GM12878 (cell line): ENCODE results near the gene ADGRL3. TPM values are rescaled to one million over a fixed set of nuclear protein-coding genes. Genes with fewer than 3 reads are reported as not detected.

Experiments
- ATAC-seq: fragments of 200-7000 bp; cut with Tn5 transposase; 3 replicates; pipeline ENCODE4 v1.9.1; 2020; ENCODE audit warnings: mild to moderate bottlenecking, moderate library complexity
- BruUV-seq: library from RNA; stranded (reverse); fragments of 400-500 nt; replicated peaks from 2 replicates; lab custom pipeline; 2021; lab: Mats Ljungman, UMichigan
- CTCF ChIA-PET: fragments of 300-600 bp; sonication (Branson Sonifier 250); formaldehyde crosslinking; extraction: SDS; loops from one replicate; lab custom pipeline; 2021; ENCODE audit warnings: inconsistent platforms; lab: Yijun Ruan, JAX
- POLR2A ChIA-PET: fragments of 350-600 bp; formaldehyde crosslinking; extraction: SDS; loops from one replicate; lab custom pipeline; 2021; ENCODE audit warnings: inconsistent platforms; lab: Charles Lee
- RAD21 ChIA-PET: fragments of 300-600 bp; sonication (Branson Sonifier 250); formaldehyde crosslinking; loops from one replicate; lab custom pipeline; 2023; ENCODE audit warnings: antibody characterized with exemption; ENCODE audit not compliant: unreplicated experiment; lab: Charles Lee
- SMC1A ChIA-PET: fragments of 300-600 bp; sonication (Branson Sonifier 250); formaldehyde crosslinking; loops from one replicate; lab custom pipeline; 2023; ENCODE audit not compliant: unreplicated experiment, uncharacterized antibody; lab: Charles Lee
- DNase-seq: peaks from one replicate; pipeline ENCODE4 v3.0.0-alpha.2; 2011; ENCODE audit warnings: low read depth, low spot score
- FAIRE-seq: peaks from 3 replicates; lab custom pipeline; 2011; peaks lifted over from hg19 to GRCh38; lab: Jason Lieb, UNC
- H2AFZ ChIP-seq: 2 replicates; pipeline ENCODE4 v1.6.0; 2011; ENCODE audit warnings: low read depth, low read length, control low read depth; ENCODE audit not compliant: control insufficient read depth
- H3K27ac ChIP-seq: 2 replicates; pipeline ENCODE4 v1.5.1; 2011; ENCODE audit warnings: control low read depth; ENCODE audit not compliant: control insufficient read depth, insufficient read depth
- H3K27me3 ChIP-seq, 2 experiments: replicated peaks in 1 of 2; 2 replicates each; pipeline versions ENCODE4 v1.6.0 to v1.6.1; 2011; ENCODE audit warnings: low read length in 1 of 2; ENCODE audit not compliant: control insufficient read depth in 2 of 2, insufficient read depth in 2 of 2
- H3K36me3 ChIP-seq, 2 experiments: 2 replicates each; pipeline ENCODE4 v1.5.1; 2011; ENCODE audit warnings: low read length in 1 of 2; ENCODE audit not compliant: control insufficient read depth in 2 of 2, insufficient read depth in 2 of 2
- H3K4me1 ChIP-seq: 2 replicates; pipeline ENCODE4 v1.6.1; 2011; ENCODE audit warnings: mild to moderate bottlenecking, low read length, moderate library complexity, mixed read lengths; ENCODE audit not compliant: control insufficient read depth, insufficient read depth
- H3K4me2 ChIP-seq: 2 replicates; pipeline ENCODE4 v1.6.0; 2011; ENCODE audit warnings: control low read depth; ENCODE audit not compliant: control insufficient read depth, insufficient read depth
- H3K4me3 ChIP-seq: fragments of 200-600 bp; sonication (generic); 2 replicates; pipeline ENCODE4 v1.5.1; 2016
- H3K79me2 ChIP-seq: 2 replicates; pipeline ENCODE4 v1.6.0; 2011; ENCODE audit warnings: low read length; ENCODE audit not compliant: control insufficient read depth, insufficient read depth
- H3K9ac ChIP-seq: 2 replicates; pipeline ENCODE4 v1.8.0; 2011; ENCODE audit warnings: low read length, control low read depth, mixed read lengths; ENCODE audit not compliant: control insufficient read depth, insufficient read depth
- H3K9me3 ChIP-seq: replicated peaks from 3 replicates; pipeline ENCODE4 v1.5.1; 2011; ENCODE audit warnings: mild to moderate bottlenecking, low read length; ENCODE audit not compliant: control insufficient read depth, insufficient read depth
- H4K20me1 ChIP-seq: 2 replicates; pipeline ENCODE4 v1.6.0; 2011; ENCODE audit not compliant: control insufficient read depth, insufficient read depth
- EP300 ChIP-seq, 2 experiments: fragments of 150-350 bp in 1 of 2; IDR thresholded peaks; 2 replicates each; pipeline ENCODE4 v1.6.1; 2011 to 2012; ENCODE audit warnings: low read depth in 2 of 2, low read length in 2 of 2, borderline replicate concordance in 1 of 2, improper control_type of control experiment in 1 of 2, inconsistent platforms in 1 of 2; ENCODE audit not compliant: control insufficient read depth in 1 of 2
- GABPA ChIP-seq: IDR thresholded peaks from 2 replicates; pipeline ENCODE4 v1.6.1; 2014; ENCODE audit warnings: antibody characterized with exemption, low read depth, mild to moderate bottlenecking, inconsistent platforms
- JUND ChIP-seq: IDR thresholded peaks from 2 replicates; pipeline ENCODE4 v1.6.1; 2012; ENCODE audit warnings: low read depth, mild to moderate bottlenecking, low read length, improper control_type of control experiment, moderate library complexity
- POLR2AphosphoS5 ChIP-seq: IDR thresholded peaks from 2 replicates; pipeline ENCODE4 v1.6.1; 2011; ENCODE audit warnings: mild to moderate bottlenecking, low read length, inconsistent platforms
- RELA ChIP-seq: fragments of 450-650 bp; IDR thresholded peaks from 2 replicates; pipeline ENCODE4 v1.8.0; 2014; ENCODE audit warnings: borderline replicate concordance; ENCODE audit not compliant: partially characterized antibody
- STAT1 ChIP-seq: fragments of 450-650 bp; conservative IDR thresholded peaks from 2 replicates; pipeline ENCODE4 v1.6.1; 2014; ENCODE audit warnings: antibody characterized with exemption, mild to moderate bottlenecking
- STAT3 ChIP-seq: IDR thresholded peaks from 2 replicates; pipeline ENCODE4 v1.6.1; 2011; ENCODE audit warnings: low read depth, low read length, improper control_type of control experiment
- ZBED1 ChIP-seq: IDR thresholded peaks from 2 replicates; pipeline ENCODE4 v1.6.1; 2016; ENCODE audit warnings: borderline replicate concordance
- in situ Hi-C: fragments of 300-500 bp; cut with MboI; formaldehyde crosslinking; loops from 9 replicates; pipeline ENCODE4 v1.14.3; 2018; ENCODE audit warnings: mixed read lengths
- intact Hi-C: fragments of 100-400 bp; cut with micrococcal nuclease; formaldehyde crosslinking; loops from one replicate; pipeline ENCODE4 v1.14.2; 2022; ENCODE audit not compliant: unreplicated experiment
- polyA plus RNA-seq, 11 experiments: library from polyadenylated mRNA; depleted of rRNA in 4 of 11; unstranded in 6 of 11; stranded (reverse) in 5 of 11; fragments of >200 nt; fragmentation: Nextera tagmentation in 4 of 11; fragmentation: Illumina TruSeq in 1 of 11; extraction: Ambion mirVana in 4 of 11; extraction: Trizol in 1 of 11; gene quantifications; 1 replicate in 1 of 11; 2 replicates in 10 of 11; pipeline versions ENCODE4 v1.2.1 to v1.2.3, GENCODE V29; 2011 to 2016; ENCODE audit warnings: inconsistent platforms in 2 of 11, missing spikeins in 2 of 11, low read depth in 1 of 11
- total RNA-seq, 4 experiments: library from RNA; depleted of rRNA in 3 of 4; stranded (reverse); fragments of >200 nt in 3 of 4; fragmentation: Illumina TruSeq in 1 of 4; extraction: Trizol in 1 of 4; gene quantifications; 2 replicates each; pipeline versions ENCODE4 v1.2.1 to v1.2.3, GENCODE V29; 2013 to 2021
- TF ChIP-seq, protein P1 (sequence below): fragments of 450-650 bp; IDR thresholded peaks from 2 replicates; pipeline ENCODE4 v1.6.1; 2018; ENCODE audit warnings: mild to moderate bottlenecking, low read depth, moderate library complexity; ENCODE audit not compliant: partially characterized antibody
- TF ChIP-seq, protein P2 (sequence below): fragments of 450-650 bp; IDR thresholded peaks from 2 replicates; pipeline ENCODE4 v1.6.1; 2017; ENCODE audit warnings: mild to moderate bottlenecking, moderate library complexity
- TF ChIP-seq, protein P3 (sequence below): fragments of 450-650 bp; formaldehyde crosslinking; IDR thresholded peaks from 2 replicates; pipeline ENCODE4 v1.4.0; 2022; ENCODE audit warnings: mild to moderate bottlenecking, moderate library complexity
- TF ChIP-seq, protein P4 (sequence below): fragments of 450-650 bp; IDR thresholded peaks from 2 replicates; pipeline ENCODE4 v1.6.1; 2016; ENCODE audit warnings: mild to moderate bottlenecking

Gene ADGRL3
- total and polyA plus RNA-seq, 10 of the 15 experiments (the other 5 are each of a cell fraction or from before 2014, with no cell fraction given) = 1.1 TPM; not detected in 9

DNA sequence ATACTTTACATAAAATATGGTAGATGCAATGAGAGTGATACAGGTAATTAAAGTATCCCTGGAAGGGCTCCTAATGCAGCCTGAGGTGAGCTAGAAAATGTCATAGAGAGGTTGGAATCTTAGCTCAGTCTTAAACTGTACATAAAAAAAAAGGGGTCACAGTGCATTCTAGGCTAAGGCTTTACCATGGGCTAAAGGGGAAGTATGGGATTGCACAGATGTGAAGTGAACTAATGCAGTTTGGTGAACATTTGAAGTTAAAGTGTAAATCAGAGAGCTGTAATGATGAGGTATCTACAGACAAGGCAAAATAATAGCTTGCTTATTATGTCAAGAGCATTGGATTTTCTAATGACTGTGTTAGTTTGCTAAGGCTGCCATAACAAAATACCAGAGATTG, 405.9 kb downstream of the ADGRL3 start (continued):
- TF ChIP-seq, protein P1, sequence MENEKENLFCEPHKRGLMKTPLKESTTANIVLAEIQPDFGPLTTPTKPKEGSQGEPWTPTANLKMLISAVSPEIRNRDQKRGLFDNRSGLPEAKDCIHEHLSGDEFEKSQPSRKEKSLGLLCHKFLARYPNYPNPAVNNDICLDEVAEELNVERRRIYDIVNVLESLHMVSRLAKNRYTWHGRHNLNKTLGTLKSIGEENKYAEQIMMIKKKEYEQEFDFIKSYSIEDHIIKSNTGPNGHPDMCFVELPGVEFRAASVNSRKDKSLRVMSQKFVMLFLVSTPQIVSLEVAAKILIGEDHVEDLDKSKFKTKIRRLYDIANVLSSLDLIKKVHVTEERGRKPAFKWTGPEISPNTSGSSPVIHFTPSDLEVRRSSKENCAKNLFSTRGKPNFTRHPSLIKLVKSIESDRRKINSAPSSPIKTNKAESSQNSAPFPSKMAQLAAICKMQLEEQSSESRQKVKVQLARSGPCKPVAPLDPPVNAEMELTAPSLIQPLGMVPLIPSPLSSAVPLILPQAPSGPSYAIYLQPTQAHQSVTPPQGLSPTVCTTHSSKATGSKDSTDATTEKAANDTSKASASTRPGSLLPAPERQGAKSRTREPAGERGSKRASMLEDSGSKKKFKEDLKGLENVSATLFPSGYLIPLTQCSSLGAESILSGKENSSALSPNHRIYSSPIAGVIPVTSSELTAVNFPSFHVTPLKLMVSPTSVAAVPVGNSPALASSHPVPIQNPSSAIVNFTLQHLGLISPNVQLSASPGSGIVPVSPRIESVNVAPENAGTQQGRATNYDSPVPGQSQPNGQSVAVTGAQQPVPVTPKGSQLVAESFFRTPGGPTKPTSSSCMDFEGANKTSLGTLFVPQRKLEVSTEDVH = no peak
- TF ChIP-seq STAT3 (no peak), POLR2AphosphoS5 (no peak), GABPA (no peak), STAT1 (no peak)
- TF ChIP-seq, protein P2, sequence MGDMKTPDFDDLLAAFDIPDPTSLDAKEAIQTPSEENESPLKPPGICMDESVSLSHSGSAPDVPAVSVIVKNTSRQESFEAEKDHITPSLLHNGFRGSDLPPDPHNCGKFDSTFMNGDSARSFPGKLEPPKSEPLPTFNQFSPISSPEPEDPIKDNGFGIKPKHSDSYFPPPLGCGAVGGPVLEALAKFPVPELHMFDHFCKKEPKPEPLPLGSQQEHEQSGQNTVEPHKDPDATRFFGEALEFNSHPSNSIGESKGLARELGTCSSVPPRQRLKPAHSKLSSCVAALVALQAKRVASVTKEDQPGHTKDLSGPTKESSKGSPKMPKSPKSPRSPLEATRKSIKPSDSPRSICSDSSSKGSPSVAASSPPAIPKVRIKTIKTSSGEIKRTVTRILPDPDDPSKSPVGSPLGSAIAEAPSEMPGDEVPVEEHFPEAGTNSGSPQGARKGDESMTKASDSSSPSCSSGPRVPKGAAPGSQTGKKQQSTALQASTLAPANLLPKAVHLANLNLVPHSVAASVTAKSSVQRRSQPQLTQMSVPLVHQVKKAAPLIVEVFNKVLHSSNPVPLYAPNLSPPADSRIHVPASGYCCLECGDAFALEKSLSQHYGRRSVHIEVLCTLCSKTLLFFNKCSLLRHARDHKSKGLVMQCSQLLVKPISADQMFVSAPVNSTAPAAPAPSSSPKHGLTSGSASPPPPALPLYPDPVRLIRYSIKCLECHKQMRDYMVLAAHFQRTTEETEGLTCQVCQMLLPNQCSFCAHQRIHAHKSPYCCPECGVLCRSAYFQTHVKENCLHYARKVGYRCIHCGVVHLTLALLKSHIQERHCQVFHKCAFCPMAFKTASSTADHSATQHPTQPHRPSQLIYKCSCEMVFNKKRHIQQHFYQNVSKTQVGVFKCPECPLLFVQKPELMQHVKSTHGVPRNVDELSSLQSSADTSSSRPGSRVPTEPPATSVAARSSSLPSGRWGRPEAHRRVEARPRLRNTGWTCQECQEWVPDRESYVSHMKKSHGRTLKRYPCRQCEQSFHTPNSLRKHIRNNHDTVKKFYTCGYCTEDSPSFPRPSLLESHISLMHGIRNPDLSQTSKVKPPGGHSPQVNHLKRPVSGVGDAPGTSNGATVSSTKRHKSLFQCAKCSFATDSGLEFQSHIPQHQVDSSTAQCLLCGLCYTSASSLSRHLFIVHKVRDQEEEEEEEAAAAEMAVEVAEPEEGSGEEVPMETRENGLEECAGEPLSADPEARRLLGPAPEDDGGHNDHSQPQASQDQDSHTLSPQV = no peak
- TF ChIP-seq, all 136 proteins: peak for 0

DNA sequence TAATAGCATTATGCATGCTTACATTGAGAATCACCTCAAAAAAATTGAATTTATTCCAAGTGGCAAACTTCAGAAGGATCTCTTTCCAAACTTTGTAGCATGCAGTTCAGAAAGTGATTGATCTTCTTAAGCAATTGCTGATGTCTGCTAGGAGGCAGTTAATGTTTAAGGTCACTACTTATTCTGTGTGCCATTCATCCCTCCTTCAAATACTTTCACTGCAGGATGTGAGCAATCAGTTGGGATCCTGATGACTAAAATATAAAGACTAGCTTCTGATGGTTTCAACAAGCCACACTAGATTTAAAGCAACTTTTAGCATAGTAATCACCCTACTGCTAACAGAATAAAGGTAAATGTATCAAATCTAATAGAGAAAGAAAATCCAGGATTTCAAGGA, 414.1 kb downstream of the ADGRL3 start:
- RAD21 ChIA-PET = no interaction called here

More for the DNA sequence above, 414.1 kb downstream of the ADGRL3 start:
- TF ChIP-seq RELA (no peak), ZBED1 (no peak), EP300 (IDR thresholded peaks at IDR 0.05; ENCODE audit: borderline replicate concordance in 1 of 2, control insufficient read depth in 1 of 2, low read depth in 2 of 2, low read length in 2 of 2) (no peak), JUND (no peak)
- TF ChIP-seq, protein P3, sequence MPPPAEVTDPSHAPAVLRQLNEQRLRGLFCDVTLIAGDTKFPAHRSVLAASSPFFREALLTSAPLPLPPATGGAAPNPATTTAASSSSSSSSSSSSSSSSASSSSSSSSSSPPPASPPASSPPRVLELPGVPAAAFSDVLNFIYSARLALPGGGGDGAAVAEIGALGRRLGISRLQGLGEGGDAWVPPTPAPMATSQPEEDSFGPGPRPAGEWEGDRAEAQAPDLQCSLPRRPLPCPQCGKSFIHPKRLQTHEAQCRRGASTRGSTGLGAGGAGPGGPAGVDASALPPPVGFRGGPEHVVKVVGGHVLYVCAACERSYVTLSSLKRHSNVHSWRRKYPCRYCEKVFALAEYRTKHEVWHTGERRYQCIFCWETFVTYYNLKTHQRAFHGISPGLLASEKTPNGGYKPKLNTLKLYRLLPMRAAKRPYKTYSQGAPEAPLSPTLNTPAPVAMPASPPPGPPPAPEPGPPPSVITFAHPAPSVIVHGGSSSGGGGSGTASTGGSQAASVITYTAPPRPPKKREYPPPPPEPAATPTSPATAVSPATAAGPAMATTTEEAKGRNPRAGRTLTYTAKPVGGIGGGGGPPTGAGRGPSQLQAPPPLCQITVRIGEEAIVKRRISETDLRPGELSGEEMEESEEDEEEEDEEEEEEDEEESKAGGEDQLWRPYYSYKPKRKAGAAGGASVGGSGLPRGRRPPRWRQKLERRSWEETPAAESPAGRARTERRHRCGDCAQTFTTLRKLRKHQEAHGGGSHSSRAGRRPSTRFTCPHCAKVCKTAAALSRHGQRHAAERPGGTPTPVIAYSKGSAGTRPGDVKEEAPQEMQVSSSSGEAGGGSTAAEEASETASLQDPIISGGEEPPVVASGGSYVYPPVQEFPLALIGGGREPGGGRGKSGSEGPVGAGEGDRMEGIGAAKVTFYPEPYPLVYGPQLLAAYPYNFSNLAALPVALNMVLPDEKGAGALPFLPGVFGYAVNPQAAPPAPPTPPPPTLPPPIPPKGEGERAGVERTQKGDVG = no peak
- TF ChIP-seq, protein P4, sequence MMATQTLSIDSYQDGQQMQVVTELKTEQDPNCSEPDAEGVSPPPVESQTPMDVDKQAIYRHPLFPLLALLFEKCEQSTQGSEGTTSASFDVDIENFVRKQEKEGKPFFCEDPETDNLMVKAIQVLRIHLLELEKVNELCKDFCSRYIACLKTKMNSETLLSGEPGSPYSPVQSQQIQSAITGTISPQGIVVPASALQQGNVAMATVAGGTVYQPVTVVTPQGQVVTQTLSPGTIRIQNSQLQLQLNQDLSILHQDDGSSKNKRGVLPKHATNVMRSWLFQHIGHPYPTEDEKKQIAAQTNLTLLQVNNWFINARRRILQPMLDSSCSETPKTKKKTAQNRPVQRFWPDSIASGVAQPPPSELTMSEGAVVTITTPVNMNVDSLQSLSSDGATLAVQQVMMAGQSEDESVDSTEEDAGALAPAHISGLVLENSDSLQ = no peak
- H3K4me1 ChIP-seq = no peaks in the 10 kb centered on the region
- CTCF ChIA-PET = no interaction called here
- intact Hi-C loops = no loop called here
- no peaks in the 10 kb centered on the region for H3K79me2 ChIP-seq
- ATAC-seq = no peak
- POLR2A ChIA-PET = no interaction called here
- BruUV-seq = no TSS peak
- SMC1A ChIA-PET = no interaction called here
- no peak overlapping the region for H2AFZ ChIP-seq
- H3K4me2 ChIP-seq = no peak overlapping the region
- FAIRE-seq = no peak
- no peaks in the 10 kb centered on the region for H3K27me3 ChIP-seq
- H3K9me3 ChIP-seq = no peaks in the 10 kb centered on the region
- no peaks in the 10 kb centered on the region for H3K36me3 ChIP-seq
- H3K9ac ChIP-seq = no peak overlapping the region
- no peak overlapping the region for H3K4me3 ChIP-seq
- H3K27ac ChIP-seq = no peak overlapping the region
- H4K20me1 ChIP-seq = no peaks in the 10 kb centered on the region
- in situ Hi-C loops = no loop called here
- DNase-seq = no peak
